ENCODE results near the gene HSPBAP1.

Gene HSPBAP1

DNA sequence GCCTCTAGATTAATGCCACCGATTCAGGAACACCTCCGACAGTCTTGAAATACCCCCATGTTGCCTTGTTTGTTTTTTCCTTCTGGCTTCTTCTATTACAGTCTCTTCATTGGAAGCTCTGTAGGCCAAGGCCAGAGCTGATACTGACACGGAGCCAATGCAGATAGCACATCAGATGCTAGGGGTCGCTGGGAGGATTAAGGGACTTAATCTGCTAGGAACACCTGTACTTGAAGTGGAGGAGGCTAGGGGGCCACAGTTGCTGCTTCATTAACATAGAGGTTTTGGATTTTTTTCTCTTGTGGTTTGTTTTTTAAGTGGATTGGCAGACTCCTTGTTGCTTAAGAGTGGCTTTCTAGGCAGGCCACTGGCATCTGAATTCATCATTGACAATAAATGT, 63.4 kb downstream of the HSPBAP1 start:
- no peak for DNase-seq (ENCODE audit: low spot score)

DNA sequence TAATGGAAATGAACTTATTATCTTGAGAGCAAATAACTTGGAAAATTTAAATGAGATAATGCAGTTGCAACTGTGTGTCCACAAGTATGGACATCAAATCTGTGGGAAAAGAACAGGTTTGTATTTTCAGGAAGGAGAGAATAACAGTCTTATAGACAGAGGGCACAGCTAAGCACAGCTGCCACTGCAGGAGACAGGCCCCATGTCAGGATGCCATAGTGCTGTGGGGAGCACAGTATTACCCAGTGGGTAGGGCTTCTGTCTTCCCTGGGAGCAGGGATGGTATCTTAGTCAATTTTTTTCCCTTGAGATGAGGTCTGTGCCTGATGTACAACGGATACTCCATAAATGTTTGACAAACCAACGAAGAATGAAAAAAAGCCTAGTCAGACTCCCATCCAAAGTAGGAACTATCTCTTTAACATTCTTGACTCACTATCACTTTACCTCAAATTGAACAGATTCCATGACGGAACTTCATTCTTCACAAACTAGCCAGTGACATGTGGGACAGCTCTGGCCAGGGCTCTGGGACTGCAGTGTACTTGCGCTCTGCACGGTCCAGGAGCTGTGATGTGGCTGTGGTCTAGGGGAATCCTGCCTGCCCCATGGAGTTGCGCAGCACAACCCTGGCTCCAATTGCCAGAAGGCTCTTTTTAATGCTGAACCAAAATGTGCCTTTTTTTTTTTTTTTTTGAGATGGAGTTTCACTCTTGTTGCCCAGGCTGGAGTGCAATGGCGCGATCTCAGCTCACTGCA, 64.7 kb downstream of the HSPBAP1 start:
- no peak for DNase-seq (ENCODE audit: low spot score)
- TF ChIP-seq, protein P1, sequence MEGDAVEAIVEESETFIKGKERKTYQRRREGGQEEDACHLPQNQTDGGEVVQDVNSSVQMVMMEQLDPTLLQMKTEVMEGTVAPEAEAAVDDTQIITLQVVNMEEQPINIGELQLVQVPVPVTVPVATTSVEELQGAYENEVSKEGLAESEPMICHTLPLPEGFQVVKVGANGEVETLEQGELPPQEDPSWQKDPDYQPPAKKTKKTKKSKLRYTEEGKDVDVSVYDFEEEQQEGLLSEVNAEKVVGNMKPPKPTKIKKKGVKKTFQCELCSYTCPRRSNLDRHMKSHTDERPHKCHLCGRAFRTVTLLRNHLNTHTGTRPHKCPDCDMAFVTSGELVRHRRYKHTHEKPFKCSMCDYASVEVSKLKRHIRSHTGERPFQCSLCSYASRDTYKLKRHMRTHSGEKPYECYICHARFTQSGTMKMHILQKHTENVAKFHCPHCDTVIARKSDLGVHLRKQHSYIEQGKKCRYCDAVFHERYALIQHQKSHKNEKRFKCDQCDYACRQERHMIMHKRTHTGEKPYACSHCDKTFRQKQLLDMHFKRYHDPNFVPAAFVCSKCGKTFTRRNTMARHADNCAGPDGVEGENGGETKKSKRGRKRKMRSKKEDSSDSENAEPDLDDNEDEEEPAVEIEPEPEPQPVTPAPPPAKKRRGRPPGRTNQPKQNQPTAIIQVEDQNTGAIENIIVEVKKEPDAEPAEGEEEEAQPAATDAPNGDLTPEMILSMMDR (IDR thresholded peaks at IDR 0.05; ENCODE audit: extremely low read depth, missing control alignments), result no peak

More for the DNA sequence above, 63.4 kb downstream of the HSPBAP1 start:
- TF ChIP-seq, protein P1 (IDR thresholded peaks at IDR 0.05; ENCODE audit: extremely low read depth, missing control alignments), result no peak

DNA sequence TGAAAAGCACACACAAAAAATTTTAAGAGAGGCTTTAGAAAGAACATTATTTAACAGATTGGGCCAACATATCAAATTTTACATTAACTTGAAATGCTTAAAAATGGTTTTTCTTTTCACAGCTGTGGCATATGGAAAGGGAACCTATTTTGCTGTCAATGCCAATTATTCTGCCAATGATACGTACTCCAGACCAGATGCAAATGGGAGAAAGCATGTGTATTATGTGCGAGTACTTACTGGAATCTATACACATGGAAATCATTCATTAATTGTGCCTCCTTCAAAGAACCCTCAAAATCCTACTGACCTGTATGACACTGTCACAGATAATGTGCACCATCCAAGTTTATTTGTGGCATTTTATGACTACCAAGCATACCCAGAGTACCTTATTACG, 65.4 kb downstream of the HSPBAP1 start:
- no peak for DNase-seq (ENCODE audit: low spot score)
- TF ChIP-seq, protein P1 (IDR thresholded peaks at IDR 0.05; ENCODE audit: extremely low read depth, missing control alignments), result no peak

DNA sequence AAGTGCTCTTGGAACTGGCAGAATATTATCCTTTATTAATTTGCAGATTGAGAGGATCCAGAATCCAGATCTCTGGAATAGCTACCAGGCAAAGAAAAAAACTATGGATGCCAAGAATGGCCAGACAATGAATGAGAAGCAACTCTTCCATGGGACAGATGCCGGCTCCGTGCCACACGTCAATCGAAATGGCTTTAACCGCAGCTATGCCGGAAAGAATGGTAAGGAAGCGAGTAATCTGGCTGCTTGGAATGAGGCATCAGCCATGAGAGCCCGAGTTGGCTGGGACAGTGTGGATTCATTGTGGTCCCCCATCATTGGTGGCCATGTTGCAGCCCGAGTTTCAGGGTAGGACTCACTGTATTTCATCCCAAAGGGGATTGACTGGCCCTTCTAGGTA, 65.9 kb downstream of the HSPBAP1 start:
- no peak for DNase-seq (ENCODE audit: low spot score)
- TF ChIP-seq, protein P1 (IDR thresholded peaks at IDR 0.05; ENCODE audit: extremely low read depth, missing control alignments), result no peak

DNA sequence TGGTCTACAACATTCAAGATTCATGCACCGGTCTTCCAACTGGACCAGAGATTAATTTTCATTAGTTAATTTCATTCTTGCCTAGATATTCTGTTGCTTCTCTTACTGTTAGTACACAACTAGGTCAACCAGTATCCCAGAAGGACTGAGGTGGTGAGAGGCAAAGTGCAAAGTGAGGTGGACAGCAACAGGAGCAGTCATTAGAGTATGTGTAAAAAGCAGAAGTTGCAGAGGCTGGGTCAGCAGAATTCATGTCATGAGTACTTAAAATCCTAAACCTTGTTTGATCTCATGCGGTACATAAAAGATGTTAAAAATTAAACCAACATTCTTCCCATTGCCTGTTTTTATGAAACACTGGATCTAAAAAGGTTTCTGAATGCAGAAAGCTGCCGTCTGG, 66.3 kb downstream of the HSPBAP1 start:
- TF ChIP-seq, protein P1 (IDR thresholded peaks at IDR 0.05; ENCODE audit: extremely low read depth, missing control alignments), result no peak
- DNase-seq (ENCODE audit: low spot score), result no peak

DNA sequence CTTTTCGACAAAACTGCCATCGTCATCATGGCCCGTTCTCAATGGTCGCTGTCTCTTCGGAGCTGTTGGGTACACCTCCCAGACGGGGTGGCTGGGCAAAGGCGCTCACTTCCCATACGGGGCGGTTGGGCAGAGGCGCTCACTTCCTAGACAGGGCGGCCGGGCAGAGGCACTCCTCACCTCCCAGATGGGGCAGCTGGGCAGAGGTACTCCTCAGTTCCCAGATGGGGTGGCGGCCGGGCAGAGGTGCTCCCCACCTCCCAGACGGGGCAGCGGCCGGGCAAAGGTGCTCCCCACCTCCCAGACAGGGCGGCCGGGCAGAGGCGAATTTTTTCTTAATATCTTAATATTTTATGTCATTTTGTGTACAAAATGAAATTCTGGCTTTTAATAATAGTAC, 68.5 kb downstream of the HSPBAP1 start:
- TF ChIP-seq, protein P1 (IDR thresholded peaks at IDR 0.05; ENCODE audit: extremely low read depth, missing control alignments), result no peak
- DNase-seq (ENCODE audit: low spot score), result no peak

DNA sequence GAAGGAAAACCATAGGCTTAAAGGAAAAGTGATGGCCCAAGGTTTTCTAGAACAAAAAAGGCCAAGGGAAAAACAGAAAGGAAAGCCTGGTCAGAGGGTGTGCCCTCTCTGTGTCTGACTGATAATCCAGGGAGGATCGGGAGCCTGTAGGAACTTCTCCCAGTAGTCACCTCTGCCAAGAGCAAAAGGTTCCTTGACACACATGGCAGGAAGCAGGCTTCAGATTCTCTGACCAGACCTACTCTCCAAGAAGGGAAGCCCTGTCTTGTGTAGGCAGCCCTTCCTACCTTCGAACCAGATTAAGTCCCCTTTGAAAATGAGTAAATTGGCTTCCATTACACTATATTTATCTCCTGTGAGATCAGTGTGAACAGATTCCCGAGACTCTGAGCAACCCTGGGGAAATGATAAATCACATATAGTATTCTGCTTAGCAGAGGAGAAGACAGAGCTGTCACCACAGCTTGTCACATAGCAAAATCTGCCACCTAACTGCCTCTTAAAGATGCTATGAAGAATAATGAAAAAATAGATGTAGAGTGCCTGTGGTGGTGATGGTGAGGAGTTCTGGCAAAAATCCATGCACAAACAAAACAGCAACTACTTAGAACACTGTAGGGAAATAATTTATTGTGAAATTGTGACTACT, 74.2 kb downstream of the HSPBAP1 start:
- TF ChIP-seq, protein P1 (IDR thresholded peaks at IDR 0.05; ENCODE audit: extremely low read depth, missing control alignments), result no peak
- DNase-seq (ENCODE audit: low spot score), result no peak

All from GM20000 (cell line).